Measurements from ENCODE around the gene EPB41L5. TPM values are rescaled to one million over a fixed set of nuclear protein-coding genes. Genes with fewer than 3 reads are reported as not detected.

EPB41L5 gene
- total RNA-seq, 1 donor from 2014 or later: 16.2 TPM

GRCh38 chr2:120110062-120110362 lies 97.1 kb downstream of the EPB41L5 start:
- Histone ChIP-seq H3K27me3 (ENCODE audit: insufficient read depth, low read length) (peaks cover 5% of the 10 kb centered on the region), H2AFZ (ENCODE audit: low read depth, low read length) (no peak overlapping the region), H3K9me3 (ENCODE audit: insufficient read depth, low read depth, low read length) (no peaks in the 10 kb centered on the region), H3K27ac (ENCODE audit: low read depth, low read length) (no peak overlapping the region), H4K20me1 (ENCODE audit: insufficient read depth, low read length) (no peaks in the 10 kb centered on the region), H3K9ac (ENCODE audit: low read length) (no peak overlapping the region), H3K4me3 (ENCODE audit: insufficient read depth, low read depth, low read length) (no peak overlapping the region), H3K4me1 (ENCODE audit: insufficient read depth, low read length) (peaks cover 23% of the 10 kb centered on the region), H3K79me2 (ENCODE audit: insufficient read depth, low read length) (no peaks in the 10 kb centered on the region), H3K4me2 (ENCODE audit: low read length) (no peak overlapping the region), H3K36me3 (ENCODE audit: insufficient read depth, low read length) (no peaks in the 10 kb centered on the region)
- Mint-ChIP-seq H3K4me1 (ENCODE audit: low read depth, unreplicated experiment) (peaks cover 14% of the 10 kb centered on the region), H3K27ac (ENCODE audit: unreplicated experiment) (no peak overlapping the region), H3K9me3 (ENCODE audit: unreplicated experiment) (no peaks in the 10 kb centered on the region), H3K36me3 (ENCODE audit: low read depth, unreplicated experiment) (no peaks in the 10 kb centered on the region), H3K27me3 (ENCODE audit: low read depth, unreplicated experiment) (no peaks in the 10 kb centered on the region), H3K4me3 (ENCODE audit: unreplicated experiment) (peak overlapping the region; percentile 23)
- FAIRE-seq: no peak
- TF ChIP-seq EZH2 (IDR thresholded peaks at IDR 0.05; ENCODE audit: insufficient read depth, low read length): no peak
- TF ChIP-seq CTCF (IDR thresholded peaks at IDR 0.05; ENCODE audit: insufficient read depth, low read depth, low read length): no peak
- DNase-seq (ENCODE audit: low read depth): no peak

GRCh38 chr2:120110507-120110906 lies 97.6 kb downstream of the EPB41L5 start:
- no peak for DNase-seq (ENCODE audit: low read depth)
- no peaks in the 10 kb centered on the region for H3K27me3 Mint-ChIP-seq (ENCODE audit: low read depth, unreplicated experiment)

More at GRCh38 chr2:120110507-120110906, 97.6 kb downstream of the EPB41L5 start:
- TF ChIP-seq EZH2 (IDR thresholded peaks at IDR 0.05; ENCODE audit: insufficient read depth, low read length) (no peak), CTCF (IDR thresholded peaks at IDR 0.05; ENCODE audit: insufficient read depth, low read depth, low read length) (no peak)
- H3K36me3 Mint-ChIP-seq (ENCODE audit: low read depth, unreplicated experiment): no peaks in the 10 kb centered on the region
- no peak overlapping the region for H3K4me2 ChIP-seq (ENCODE audit: low read length)
- no peak overlapping the region for H3K27ac Mint-ChIP-seq (ENCODE audit: unreplicated experiment)
- no peaks in the 10 kb centered on the region for H3K9me3 ChIP-seq (ENCODE audit: insufficient read depth, low read depth, low read length)
- FAIRE-seq: no peak
- peaks cover 20% of the 10 kb centered on the region for H3K4me1 ChIP-seq (ENCODE audit: insufficient read depth, low read length)
- H2AFZ ChIP-seq (ENCODE audit: low read depth, low read length): no peak overlapping the region
- H3K27ac ChIP-seq (ENCODE audit: low read depth, low read length): no peak overlapping the region
- no peak overlapping the region for H3K4me3 ChIP-seq (ENCODE audit: insufficient read depth, low read depth, low read length)
- H3K9ac ChIP-seq (ENCODE audit: low read length): no peak overlapping the region
- H3K36me3 ChIP-seq (ENCODE audit: insufficient read depth, low read length): no peaks in the 10 kb centered on the region
- H3K4me3 Mint-ChIP-seq (ENCODE audit: unreplicated experiment): no peak overlapping the region
- peaks cover 5% of the 10 kb centered on the region for H3K27me3 ChIP-seq (ENCODE audit: insufficient read depth, low read length)
- H3K9me3 Mint-ChIP-seq (ENCODE audit: unreplicated experiment): no peaks in the 10 kb centered on the region
- peaks cover 14% of the 10 kb centered on the region for H3K4me1 Mint-ChIP-seq (ENCODE audit: low read depth, unreplicated experiment)
- no peaks in the 10 kb centered on the region for H3K79me2 ChIP-seq (ENCODE audit: insufficient read depth, low read length)
- no peaks in the 10 kb centered on the region for H4K20me1 ChIP-seq (ENCODE audit: insufficient read depth, low read length)
